NCI-H82 (cell line): ENCODE results near the gene EEF1E1.

Experiments
- DNase-seq: peaks from one replicate; lab custom pipeline; 2025; lab: John Stamatoyannopoulos, UW

EEF1E1 gene

GRCh38 chr6:8102122-8102958 is at the start of gene EEF1E1:
Gene EEF1E1 (minus strand): TSS chr6:8102548. CDS start chr6:8102521, 27 bp downstream.
- peak; percentile 97 for DNase-seq

GRCh38 chr6:8149350-8149749 is 47.0 kb upstream of the EEF1E1 start:
- DNase-seq, result no peak

GRCh38 chr6:8143945-8144344 is 41.6 kb upstream of the EEF1E1 start:
- DNase-seq, result no peak

- no peak for DNase-seq
Measured at GRCh38 chr6:8139451-8139850, 37.1 kb upstream of the EEF1E1 start.

GRCh38 chr6:8137529-8137939 is 35.2 kb upstream of the EEF1E1 start:
- DNase-seq, result no peak

GRCh38 chr6:8135276-8135675 is 32.9 kb upstream of the EEF1E1 start:
- no peak for DNase-seq

- DNase-seq, result no peak
Measured at GRCh38 chr6:8132130-8132529, 29.8 kb upstream of the EEF1E1 start.

GRCh38 chr6:8131265-8131897 is 29.0 kb upstream of the EEF1E1 start:
- DNase-seq, result peak; percentile 85

GRCh38 chr6:8130399-8130798 is 28.1 kb upstream of the EEF1E1 start:
- DNase-seq, result no peak

- DNase-seq, result no peak
Measured at GRCh38 chr6:8123236-8123635, 20.9 kb upstream of the EEF1E1 start.

GRCh38 chr6:8114956-8115355 is 12.6 kb upstream of the EEF1E1 start:
- no peak for DNase-seq

GRCh38 chr6:8113131-8113654 is 10.8 kb upstream of the EEF1E1 start:
- no peak for DNase-seq

GRCh38 chr6:8110725-8111124 is 8.4 kb upstream of the EEF1E1 start:
- DNase-seq, result no peak

- DNase-seq, result no peak
Measured at GRCh38 chr6:8110117-8110721, 7.9 kb upstream of the EEF1E1 start.

GRCh38 chr6:8108759-8109539 is 6.6 kb upstream of the EEF1E1 start:
- no peak for DNase-seq

- DNase-seq, result no peak
Measured at GRCh38 chr6:8108031-8108660, 5.8 kb upstream of the EEF1E1 start.

- DNase-seq, result no peak
Measured at GRCh38 chr6:8105791-8106190, 3.4 kb upstream of the EEF1E1 start.

- DNase-seq, result no peak
Measured at GRCh38 chr6:8103726-8104125, 1.4 kb upstream of the EEF1E1 start.

GRCh38 chr6:8100159-8100854 is 2.0 kb downstream of the EEF1E1 start:
- no peak for DNase-seq

GRCh38 chr6:8090650-8091049 is 11.7 kb downstream of the EEF1E1 start:
- DNase-seq, result no peak

- no peak for DNase-seq
Measured at GRCh38 chr6:8088886-8089285, 13.5 kb downstream of the EEF1E1 start.
